Lower lobe of right lung (tissue), 2 donors: ENCODE measurements around the gene PRKG1. TPM values are rescaled to one million over a fixed set of nuclear protein-coding genes. Genes with fewer than 3 reads are reported as not detected.

Experiments
- ATAC-seq, 2 donors: fragments of 200-7000 bp; cut with Tn5 transposase; one replicate each; pipeline ENCODE4 v1.9.1; 2020 to 2022; ENCODE audit warnings: mild to moderate bottlenecking in 2 of 2, moderate library complexity in 2 of 2
- DNase-seq: peaks from one replicate; pipeline ENCODE4 v3.0.0-alpha.2; 2020
- H3K27ac ChIP-seq: fragments of 200-600 bp; one replicate; pipeline ENCODE4 v1.8.0; 2022
- H3K27me3 ChIP-seq: fragments of 200-600 bp; one replicate; pipeline ENCODE4 v1.8.0; 2022; ENCODE audit warnings: low read depth
- H3K36me3 ChIP-seq: fragments of 200-600 bp; one replicate; pipeline ENCODE4 v1.8.0; 2022; ENCODE audit warnings: mild to moderate bottlenecking
- H3K4me1 ChIP-seq: fragments of 200-600 bp; one replicate; pipeline ENCODE4 v1.8.0; 2022
- H3K4me3 ChIP-seq: fragments of 200-600 bp; one replicate; pipeline ENCODE4 v1.8.0; 2022; ENCODE audit warnings: mild to moderate bottlenecking
- H3K9me3 ChIP-seq: fragments of 200-600 bp; one replicate; pipeline ENCODE4 v1.8.0; 2022
- CTCF ChIP-seq: fragments of 200-600 bp; IDR thresholded peaks from one replicate; pipeline ENCODE4 v1.8.0; 2022; ENCODE audit warnings: antibody characterized with exemption, mild to moderate bottlenecking
- intact Hi-C: fragments of 100-400 bp; cut with DNase I; formaldehyde crosslinking; loops from one replicate; pipeline ENCODE4 v1.11.0; 2022
- total RNA-seq: library from RNA; stranded (reverse); fragmentation: NEBNext Ultra II Directional; extraction: Animal tissue kit (Norgen Biotek cat#: 25700); gene quantifications from one replicate; pipeline ENCODE4 v1.2.1, GENCODE V29; 2021
- donor health status: DM: no; HTN: yes; CAD: no; lungs with severe emphysema.

Gene PRKG1
- total RNA-seq, 1 donor from 2014 or later = 23.6 TPM

GRCh38 chr10:51955696-51956095, 881.4 kb downstream of the PRKG1 start:
- no peak for ATAC-seq
- TF ChIP-seq CTCF = no peak
- intact Hi-C loops = no loop called here
- Histone ChIP-seq H3K4me3 (no peak overlapping the region), H3K27ac (no peak overlapping the region), H3K36me3 (no peaks in the 10 kb centered on the region), H3K9me3 (no peaks in the 10 kb centered on the region), H3K27me3 (no peaks in the 10 kb centered on the region), H3K4me1 (no peaks in the 10 kb centered on the region)
- no peak for DNase-seq

GRCh38 chr10:51956822-51957221, 882.5 kb downstream of the PRKG1 start:
- H3K27ac ChIP-seq = no peak overlapping the region
- TF ChIP-seq CTCF = no peak
- no peaks in the 10 kb centered on the region for H3K4me1 ChIP-seq
- H3K27me3 ChIP-seq = no peaks in the 10 kb centered on the region
- no peak for ATAC-seq
- intact Hi-C loops = no loop called here
- H3K4me3 ChIP-seq = no peak overlapping the region
- DNase-seq = no peak
- no peaks in the 10 kb centered on the region for H3K36me3 ChIP-seq
- H3K9me3 ChIP-seq = no peaks in the 10 kb centered on the region

- Histone ChIP-seq H3K27me3 (no peaks in the 10 kb centered on the region), H3K27ac (no peak overlapping the region), H3K36me3 (no peaks in the 10 kb centered on the region), H3K4me3 (no peak overlapping the region), H3K4me1 (no peaks in the 10 kb centered on the region), H3K9me3 (no peaks in the 10 kb centered on the region)
- peak; percentile 50 for TF ChIP-seq CTCF
- intact Hi-C loops = no loop called here
- DNase-seq = no peak
- peak in 1 of 2 donors; percentile 63 for ATAC-seq
Measured at GRCh38 chr10:51960494-51960895, 886.2 kb downstream of the PRKG1 start.

- no peak overlapping the region for H3K27ac ChIP-seq
- no peak for TF ChIP-seq CTCF
- H3K36me3 ChIP-seq = no peaks in the 10 kb centered on the region
- ATAC-seq (no peak), DNase-seq (no peak)
- no peaks in the 10 kb centered on the region for H3K4me1 ChIP-seq
- H3K9me3 ChIP-seq = no peaks in the 10 kb centered on the region
- intact Hi-C loops = no loop called here
- no peaks in the 10 kb centered on the region for H3K27me3 ChIP-seq
- no peak overlapping the region for H3K4me3 ChIP-seq
Measured at GRCh38 chr10:51961401-51961800, 887.1 kb downstream of the PRKG1 start.

- no peak for DNase-seq
- H3K9me3 ChIP-seq = no peaks in the 10 kb centered on the region
- intact Hi-C loops = no loop called here
- H3K4me3 ChIP-seq = no peak overlapping the region
- no peak for ATAC-seq
- H3K27me3 ChIP-seq = no peaks in the 10 kb centered on the region
- H3K36me3 ChIP-seq = no peaks in the 10 kb centered on the region
- TF ChIP-seq CTCF = no peak
- no peaks in the 10 kb centered on the region for H3K4me1 ChIP-seq
- no peak overlapping the region for H3K27ac ChIP-seq
Measured at GRCh38 chr10:51964630-51965029, 890.3 kb downstream of the PRKG1 start.

GRCh38 chr10:51965451-51965850, 891.2 kb downstream of the PRKG1 start:
- ATAC-seq (no peak), DNase-seq (no peak)
- intact Hi-C loops = no loop called here
- TF ChIP-seq CTCF = no peak
- Histone ChIP-seq H3K27ac (no peak overlapping the region), H3K4me1 (no peaks in the 10 kb centered on the region), H3K36me3 (no peaks in the 10 kb centered on the region), H3K27me3 (no peaks in the 10 kb centered on the region), H3K9me3 (no peaks in the 10 kb centered on the region), H3K4me3 (no peak overlapping the region)
